ENCODE data around the gene ST3GAL3. TPM values are rescaled to one million over a fixed set of nuclear protein-coding genes. Genes with fewer than 3 reads are reported as not detected.

ST3GAL3 gene
- total RNA-seq, 3 donors from 2014 or later: 14.0 to 23.0 (median 19.7) TPM

- intact Hi-C loops (cut with DNase I; ENCODE audit: low total_unique reads): no loop called here
- Histone ChIP-seq H3K36me3 (peaks cover 48% of the 10 kb centered on the region), H3K27me3 (no peaks in the 10 kb centered on the region), H3K9me3 (no peaks in the 10 kb centered on the region), H3K27ac (no peak overlapping the region), H3K4me3 (no peak overlapping the region), H3K4me1 (no peaks in the 10 kb centered on the region)
- no peak for DNase-seq (ENCODE audit: low spot score in 2 of 2)
- TF ChIP-seq POLR2AphosphoS5 (IDR thresholded peaks at IDR 0.05) (no peak), CTCF (IDR thresholded peaks at IDR 0.05) (no peak), POLR2A (IDR thresholded peaks at IDR 0.05) (no peak)
Measured at GRCh38 chr1:43693371-43693770, 14.0 kb upstream of the ST3GAL3 start.

- Histone ChIP-seq H3K27me3 (no peaks in the 10 kb centered on the region), H3K4me3 (no peak overlapping the region), H3K9me3 (no peaks in the 10 kb centered on the region), H3K27ac (no peak overlapping the region), H3K36me3 (peaks cover 25% of the 10 kb centered on the region), H3K4me1 (no peaks in the 10 kb centered on the region)
- intact Hi-C loops (cut with DNase I; ENCODE audit: low total_unique reads): no loop called here
- no peak for DNase-seq (ENCODE audit: low spot score in 2 of 2)
- TF ChIP-seq POLR2A (IDR thresholded peaks at IDR 0.05) (no peak), POLR2AphosphoS5 (IDR thresholded peaks at IDR 0.05) (no peak), CTCF (IDR thresholded peaks at IDR 0.05) (no peak)
Measured at GRCh38 chr1:43699281-43699680, 8.1 kb upstream of the ST3GAL3 start.

GRCh38 chr1:43703836-43704235 is 3.5 kb upstream of the ST3GAL3 start:
- TF ChIP-seq CTCF (IDR thresholded peaks at IDR 0.05): no peak
- TF ChIP-seq POLR2A (IDR thresholded peaks at IDR 0.05): no peak
- TF ChIP-seq POLR2AphosphoS5 (IDR thresholded peaks at IDR 0.05): no peak
- no peak overlapping the region for H3K4me3 ChIP-seq
- no peak for DNase-seq (ENCODE audit: low spot score in 2 of 2)
- H3K27me3 ChIP-seq: no peaks in the 10 kb centered on the region
- no peak overlapping the region for H3K27ac ChIP-seq
- H3K4me1 ChIP-seq: peaks cover 0 to 8% of the 10 kb centered on the region in 2 donors
- no peaks in the 10 kb centered on the region for H3K9me3 ChIP-seq
- intact Hi-C loops (cut with DNase I; ENCODE audit: low total_unique reads): no loop called here
- H3K36me3 ChIP-seq: no peaks in the 10 kb centered on the region

- DNase-seq (ENCODE audit: low spot score in 2 of 2): peak in 1 of 2 donors; percentile 56
- intact Hi-C loops (cut with DNase I; ENCODE audit: low total_unique reads): no loop called here
- Histone ChIP-seq H3K27ac (no peak overlapping the region), H3K4me3 (no peak overlapping the region), H3K4me1 (peaks cover 0 to 8% of the 10 kb centered on the region in 2 donors), H3K27me3 (no peaks in the 10 kb centered on the region), H3K9me3 (no peaks in the 10 kb centered on the region), H3K36me3 (no peaks in the 10 kb centered on the region)
- TF ChIP-seq POLR2AphosphoS5 (IDR thresholded peaks at IDR 0.05) (no peak), POLR2A (IDR thresholded peaks at IDR 0.05) (no peak), CTCF (IDR thresholded peaks at IDR 0.05) (peak in 1 of 3 donors; percentile 32)
Measured at GRCh38 chr1:43704838-43705237, 2.5 kb upstream of the ST3GAL3 start.

GRCh38 chr1:43705334-43705733 is 2.0 kb upstream of the ST3GAL3 start:
- H3K36me3 ChIP-seq: no peaks in the 10 kb centered on the region
- H3K4me3 ChIP-seq: no peak overlapping the region
- no peak for DNase-seq (ENCODE audit: low spot score in 2 of 2)
- no peaks in the 10 kb centered on the region for H3K9me3 ChIP-seq
- no peaks in the 10 kb centered on the region for H3K27me3 ChIP-seq
- H3K27ac ChIP-seq: no peak overlapping the region
- H3K4me1 ChIP-seq: peaks cover 0 to 8% of the 10 kb centered on the region in 2 donors
- intact Hi-C loops (cut with DNase I; ENCODE audit: low total_unique reads): no loop called here
- TF ChIP-seq POLR2A (IDR thresholded peaks at IDR 0.05) (no peak), POLR2AphosphoS5 (IDR thresholded peaks at IDR 0.05) (no peak)

Measured in breast epithelium (tissue), 4 donors.